Measurements from ENCODE around the gene ATP6V1C2.

Gene ATP6V1C2

GRCh38 chr2:10830641-10831399 lies 109.4 kb downstream of the ATP6V1C2 start:
- no peak overlapping the region for H3K4me2 ChIP-seq (ENCODE audit: low read depth, low read length, poor library complexity, severe bottlenecking)

DNA sequence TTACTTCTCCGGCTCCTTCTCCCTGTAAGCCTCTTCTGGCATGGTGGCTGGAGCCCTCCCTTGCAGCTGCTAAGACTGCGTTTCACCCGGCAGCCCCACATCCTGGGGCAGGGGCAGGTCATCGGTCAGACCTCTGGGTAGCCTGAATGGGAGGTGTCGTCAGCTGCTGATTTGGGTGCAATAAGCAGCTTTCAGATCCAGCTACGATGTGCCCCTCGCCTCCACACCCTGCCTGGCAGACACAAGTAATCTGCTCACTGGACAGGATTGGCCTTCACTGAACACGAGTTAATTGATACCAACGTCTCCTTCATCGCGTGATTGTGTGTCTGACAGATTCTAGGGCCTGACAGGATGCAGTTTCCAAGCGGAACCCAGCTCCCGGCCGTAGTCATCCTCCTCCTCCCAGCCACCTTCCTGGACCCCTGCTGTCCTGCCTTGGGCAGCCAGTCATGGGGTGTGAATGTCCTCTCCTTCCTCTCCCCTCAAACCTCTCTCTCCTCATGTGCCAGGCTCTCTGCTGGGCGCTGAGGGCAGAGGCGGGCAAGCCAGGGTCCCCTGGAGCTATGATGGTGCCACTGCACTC lies 110.1 kb downstream of the ATP6V1C2 start:
- no peaks in the 10 kb centered on the region for H3F3A ChIP-seq (ENCODE audit: low read depth)
- H3K4me2 ChIP-seq (ENCODE audit: low read depth, low read length, poor library complexity, severe bottlenecking) = no peak overlapping the region
- H2AFZ ChIP-seq (ENCODE audit: low read length) = no peak overlapping the region
- H4K20me1 ChIP-seq (ENCODE audit: insufficient read depth, low read length, poor library complexity, severe bottlenecking) = no peaks in the 10 kb centered on the region
- H3K79me2 ChIP-seq (ENCODE audit: insufficient read depth, low read length) = no peaks in the 10 kb centered on the region
- H3K9me3 ChIP-seq (ENCODE audit: insufficient read depth, low read depth, low read length) = no peaks in the 10 kb centered on the region
- no peak overlapping the region for H3K9ac ChIP-seq (ENCODE audit: low read depth, low read length, poor library complexity, severe bottlenecking)
- no peaks in the 10 kb centered on the region for H3K4me1 ChIP-seq (ENCODE audit: insufficient read depth, low read length, poor library complexity, severe bottlenecking)
- H3K36me3 ChIP-seq (ENCODE audit: insufficient read depth, low read length) = no peaks in the 10 kb centered on the region
- no peak overlapping the region for H3K4me3 ChIP-seq (ENCODE audit: low read length, poor library complexity, severe bottlenecking)
- H3K27me3 ChIP-seq (ENCODE audit: insufficient read depth, low read length, poor library complexity, severe bottlenecking) = no peaks in the 10 kb centered on the region
- H3K9me2 ChIP-seq (replicated peaks; ENCODE audit: low read depth, low read length) = no peaks in the 10 kb centered on the region
- TF ChIP-seq EZH2phosphoT487 (IDR thresholded peaks at IDR 0.05; ENCODE audit: borderline replicate concordance) = no peak
- TF ChIP-seq, protein P1, sequence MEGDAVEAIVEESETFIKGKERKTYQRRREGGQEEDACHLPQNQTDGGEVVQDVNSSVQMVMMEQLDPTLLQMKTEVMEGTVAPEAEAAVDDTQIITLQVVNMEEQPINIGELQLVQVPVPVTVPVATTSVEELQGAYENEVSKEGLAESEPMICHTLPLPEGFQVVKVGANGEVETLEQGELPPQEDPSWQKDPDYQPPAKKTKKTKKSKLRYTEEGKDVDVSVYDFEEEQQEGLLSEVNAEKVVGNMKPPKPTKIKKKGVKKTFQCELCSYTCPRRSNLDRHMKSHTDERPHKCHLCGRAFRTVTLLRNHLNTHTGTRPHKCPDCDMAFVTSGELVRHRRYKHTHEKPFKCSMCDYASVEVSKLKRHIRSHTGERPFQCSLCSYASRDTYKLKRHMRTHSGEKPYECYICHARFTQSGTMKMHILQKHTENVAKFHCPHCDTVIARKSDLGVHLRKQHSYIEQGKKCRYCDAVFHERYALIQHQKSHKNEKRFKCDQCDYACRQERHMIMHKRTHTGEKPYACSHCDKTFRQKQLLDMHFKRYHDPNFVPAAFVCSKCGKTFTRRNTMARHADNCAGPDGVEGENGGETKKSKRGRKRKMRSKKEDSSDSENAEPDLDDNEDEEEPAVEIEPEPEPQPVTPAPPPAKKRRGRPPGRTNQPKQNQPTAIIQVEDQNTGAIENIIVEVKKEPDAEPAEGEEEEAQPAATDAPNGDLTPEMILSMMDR (conservative IDR thresholded peaks at IDR 0.05; ENCODE audit: low read length) = no peak

More at GRCh38 chr2:10830641-10831399, 109.4 kb downstream of the ATP6V1C2 start:
- no peak overlapping the region for H3K9ac ChIP-seq (ENCODE audit: low read depth, low read length, poor library complexity, severe bottlenecking)
- no peaks in the 10 kb centered on the region for H3K4me1 ChIP-seq (ENCODE audit: insufficient read depth, low read length, poor library complexity, severe bottlenecking)
- H3K79me2 ChIP-seq (ENCODE audit: insufficient read depth, low read length) = no peaks in the 10 kb centered on the region
- no peak overlapping the region for H2AFZ ChIP-seq (ENCODE audit: low read length)
- H4K20me1 ChIP-seq (ENCODE audit: insufficient read depth, low read length, poor library complexity, severe bottlenecking) = no peaks in the 10 kb centered on the region
- H3F3A ChIP-seq (ENCODE audit: low read depth) = no peaks in the 10 kb centered on the region
- no peak overlapping the region for H3K4me3 ChIP-seq (ENCODE audit: low read length, poor library complexity, severe bottlenecking)
- no peaks in the 10 kb centered on the region for H3K9me2 ChIP-seq (replicated peaks; ENCODE audit: low read depth, low read length)
- H3K27me3 ChIP-seq (ENCODE audit: insufficient read depth, low read length, poor library complexity, severe bottlenecking) = no peaks in the 10 kb centered on the region
- H3K36me3 ChIP-seq (ENCODE audit: insufficient read depth, low read length) = no peaks in the 10 kb centered on the region
- H3K9me3 ChIP-seq (ENCODE audit: insufficient read depth, low read depth, low read length) = no peaks in the 10 kb centered on the region
- TF ChIP-seq, protein P1 (conservative IDR thresholded peaks at IDR 0.05; ENCODE audit: low read length) = no peak
- TF ChIP-seq EZH2phosphoT487 (IDR thresholded peaks at IDR 0.05; ENCODE audit: borderline replicate concordance) = no peak

GRCh38 chr2:10832203-10832936 lies 110.9 kb downstream of the ATP6V1C2 start:
- no peaks in the 10 kb centered on the region for H3K79me2 ChIP-seq (ENCODE audit: insufficient read depth, low read length)
- H3K9me3 ChIP-seq (ENCODE audit: insufficient read depth, low read depth, low read length) = no peaks in the 10 kb centered on the region
- no peak for TF ChIP-seq EZH2phosphoT487 (IDR thresholded peaks at IDR 0.05; ENCODE audit: borderline replicate concordance)
- TF ChIP-seq, protein P1 (conservative IDR thresholded peaks at IDR 0.05; ENCODE audit: low read length) = peak; percentile 98
- H3K27me3 ChIP-seq (ENCODE audit: insufficient read depth, low read length, poor library complexity, severe bottlenecking) = no peaks in the 10 kb centered on the region
- no peaks in the 10 kb centered on the region for H3K36me3 ChIP-seq (ENCODE audit: insufficient read depth, low read length)
- no peaks in the 10 kb centered on the region for H3K4me1 ChIP-seq (ENCODE audit: insufficient read depth, low read length, poor library complexity, severe bottlenecking)
- no peaks in the 10 kb centered on the region for H3K9me2 ChIP-seq (replicated peaks; ENCODE audit: low read depth, low read length)
- H3K9ac ChIP-seq (ENCODE audit: low read depth, low read length, poor library complexity, severe bottlenecking) = no peak overlapping the region
- no peak overlapping the region for H3K4me2 ChIP-seq (ENCODE audit: low read depth, low read length, poor library complexity, severe bottlenecking)
- H2AFZ ChIP-seq (ENCODE audit: low read length) = no peak overlapping the region
- no peaks in the 10 kb centered on the region for H4K20me1 ChIP-seq (ENCODE audit: insufficient read depth, low read length, poor library complexity, severe bottlenecking)
- H3F3A ChIP-seq (ENCODE audit: low read depth) = no peaks in the 10 kb centered on the region
- no peak overlapping the region for H3K4me3 ChIP-seq (ENCODE audit: low read length, poor library complexity, severe bottlenecking)
